Osteocyte (in vitro differentiated cells): ENCODE results near the gene GEMIN7. TPM values are rescaled to one million over a fixed set of nuclear protein-coding genes. Genes with fewer than 3 reads are reported as not detected.

Experiments used
- DNase-seq: peaks from one replicate; pipeline ENCODE4 v3.0.0; 2021; ENCODE audit warnings: mixed read lengths; ENCODE audit not compliant: unreplicated experiment; ENCODE audit errors: extremely low spot score
- H3K27ac Mint-ChIP-seq: one replicate; pipeline ENCODE4 v1.8.0; 2021; ENCODE audit warnings: mild to moderate bottlenecking, mixed read lengths; ENCODE audit not compliant: unreplicated experiment
- H3K27me3 Mint-ChIP-seq: one replicate; pipeline ENCODE4 v1.8.0; 2021; ENCODE audit warnings: mixed read lengths; ENCODE audit not compliant: unreplicated experiment
- H3K36me3 Mint-ChIP-seq: one replicate; pipeline ENCODE4 v1.8.0; 2021; ENCODE audit warnings: mixed read lengths; ENCODE audit not compliant: unreplicated experiment
- H3K4me1 Mint-ChIP-seq: one replicate; pipeline ENCODE4 v1.8.0; 2021; ENCODE audit warnings: mixed read lengths; ENCODE audit not compliant: unreplicated experiment
- H3K4me3 Mint-ChIP-seq: one replicate; pipeline ENCODE4 v1.8.0; 2021; ENCODE audit warnings: mild to moderate bottlenecking, moderate library complexity, mixed read lengths; ENCODE audit not compliant: unreplicated experiment
- H3K9me3 Mint-ChIP-seq: one replicate; pipeline ENCODE4 v1.8.0; 2021; ENCODE audit warnings: mixed read lengths; ENCODE audit not compliant: unreplicated experiment
- CTCF ChIP-seq: fragments of 200-600 bp; sonication (generic); IDR thresholded peaks from 2 replicates; pipeline ENCODE4 v1.5.0; 2021; ENCODE audit warnings: antibody characterized with exemption, mild to moderate bottlenecking, moderate library complexity
- total RNA-seq: library from RNA; stranded (reverse); gene quantifications from 2 replicates; pipeline ENCODE4 v1.2.1, GENCODE V29; 2021

The GEMIN7 gene
- total RNA-seq, 1 donor from 2014 or later: 25.8 TPM

- DNase-seq: no peak
- Mint-ChIP-seq H3K4me3 (no peak overlapping the region), H3K4me1 (peaks cover 3% of the 10 kb centered on the region), H3K27ac (no peak overlapping the region), H3K36me3 (peaks cover 52% of the 10 kb centered on the region), H3K9me3 (no peaks in the 10 kb centered on the region), H3K27me3 (no peaks in the 10 kb centered on the region)
- no peak for TF ChIP-seq CTCF
Observed at GRCh38 chr19:45061965-45062364, 17.1 kb upstream of the GEMIN7 start.

GRCh38 chr19:45063851-45064801 is 14.9 kb upstream of the GEMIN7 start:
- Mint-ChIP-seq H3K4me1 (peaks cover 3% of the 10 kb centered on the region), H3K27ac (no peak overlapping the region), H3K27me3 (no peaks in the 10 kb centered on the region), H3K9me3 (no peaks in the 10 kb centered on the region), H3K4me3 (no peak overlapping the region), H3K36me3 (peaks cover 43% of the 10 kb centered on the region)
- TF ChIP-seq CTCF: no peak
- DNase-seq: peak; percentile 83

GRCh38 chr19:45066921-45067661 is 12.0 kb upstream of the GEMIN7 start:
- DNase-seq: no peak
- Mint-ChIP-seq H3K4me1 (no peaks in the 10 kb centered on the region), H3K4me3 (no peak overlapping the region), H3K27ac (no peak overlapping the region), H3K36me3 (peaks cover 30% of the 10 kb centered on the region), H3K9me3 (no peaks in the 10 kb centered on the region), H3K27me3 (no peaks in the 10 kb centered on the region)
- no peak for TF ChIP-seq CTCF

- H3K4me3 Mint-ChIP-seq: no peak overlapping the region
- no peak for DNase-seq
- H3K27me3 Mint-ChIP-seq: no peaks in the 10 kb centered on the region
- H3K36me3 Mint-ChIP-seq: peaks cover 26% of the 10 kb centered on the region
- no peaks in the 10 kb centered on the region for H3K4me1 Mint-ChIP-seq
- no peak overlapping the region for H3K27ac Mint-ChIP-seq
- no peak for TF ChIP-seq CTCF
- H3K9me3 Mint-ChIP-seq: no peaks in the 10 kb centered on the region
Observed at GRCh38 chr19:45068041-45068440, 11.0 kb upstream of the GEMIN7 start.

- no peaks in the 10 kb centered on the region for H3K9me3 Mint-ChIP-seq
- no peak for DNase-seq
- H3K4me3 Mint-ChIP-seq: no peak overlapping the region
- no peak overlapping the region for H3K27ac Mint-ChIP-seq
- no peaks in the 10 kb centered on the region for H3K4me1 Mint-ChIP-seq
- TF ChIP-seq CTCF: no peak
- H3K27me3 Mint-ChIP-seq: no peaks in the 10 kb centered on the region
- H3K36me3 Mint-ChIP-seq: peaks cover 23% of the 10 kb centered on the region
Observed at GRCh38 chr19:45069056-45069455, 10.0 kb upstream of the GEMIN7 start.
